Hepatocyte (in vitro differentiated cells): ENCODE data around the gene CAMK2G. TPM values are rescaled to one million over a fixed set of nuclear protein-coding genes. Genes with fewer than 3 reads are reported as not detected.
"Not testable (repeated sequence)": the region's sequence is repeated elsewhere in the genome, so short reads cannot be mapped to it uniquely, and the experiment has no call there.

Experiments
- DNase-seq: peaks from one replicate; pipeline ENCODE4 v3.0.0-alpha.2; 2016; ENCODE audit warnings: low spot score
- H2AFZ ChIP-seq: fragments of 200-600 bp; sonication (generic); 2 replicates; pipeline ENCODE4 v1.6.0; 2016; ENCODE audit warnings: antibody characterized with exemption, mild to moderate bottlenecking
- H3K27ac ChIP-seq: fragments of 200-600 bp; sonication (generic); 2 replicates; pipeline ENCODE4 v1.5.1; 2016; ENCODE audit warnings: mild to moderate bottlenecking
- H3K27me3 ChIP-seq: fragments of 200-600 bp; sonication (generic); 2 replicates; pipeline ENCODE4 v1.6.1; 2016
- H3K36me3 ChIP-seq: fragments of 200-600 bp; sonication (generic); replicated peaks from 2 replicates; pipeline ENCODE4 v1.5.1; 2016; ENCODE audit warnings: low read depth; ENCODE audit not compliant: insufficient read depth
- H3K4me1 ChIP-seq: fragments of 200-600 bp; sonication (generic); 2 replicates; pipeline ENCODE4 v1.5.1; 2016; ENCODE audit warnings: mild to moderate bottlenecking, moderate library complexity; ENCODE audit not compliant: insufficient read depth
- H3K4me2 ChIP-seq: fragments of 200-600 bp; sonication (generic); 2 replicates; pipeline ENCODE4 v1.6.0; 2016
- H3K4me3 ChIP-seq: fragments of 200-600 bp; sonication (generic); 2 replicates; pipeline ENCODE4 v1.5.1; 2016; ENCODE audit warnings: mild to moderate bottlenecking
- H3K79me2 ChIP-seq: fragments of 200-600 bp; sonication (generic); 2 replicates; pipeline ENCODE4 v1.6.0; 2017; ENCODE audit warnings: mild to moderate bottlenecking
- H3K9me2 ChIP-seq: fragments of 200-600 bp; sonication (generic); replicated peaks from 2 replicates; pipeline ENCODE4 v1.6.0; 2017; ENCODE audit warnings: mild to moderate bottlenecking; ENCODE audit not compliant: insufficient read depth
- H3K9me3 ChIP-seq: fragments of 200-600 bp; sonication (generic); 2 replicates; pipeline ENCODE4 v1.5.1; 2016; ENCODE audit warnings: low read depth, mild to moderate bottlenecking
- H4K20me1 ChIP-seq: fragments of 200-600 bp; sonication (generic); 2 replicates; pipeline ENCODE4 v1.6.0; 2016; ENCODE audit warnings: mild to moderate bottlenecking; ENCODE audit not compliant: insufficient read depth, poor library complexity, severe bottlenecking
- CTCF ChIP-seq: fragments of 200-600 bp; sonication (generic); IDR thresholded peaks from 2 replicates; pipeline ENCODE4 v1.5.1; 2016; ENCODE audit warnings: antibody characterized with exemption, mild to moderate bottlenecking; ENCODE audit not compliant: poor library complexity
- EZH2 ChIP-seq: fragments of 200-600 bp; sonication (generic); IDR thresholded peaks from 2 replicates; pipeline ENCODE4 v1.6.1; 2016; ENCODE audit warnings: antibody characterized with exemption, mild to moderate bottlenecking, borderline replicate concordance
- EZH2phosphoT487 ChIP-seq: fragments of 200-600 bp; sonication (generic); IDR thresholded peaks from one replicate; pipeline ENCODE4 v1.6.1; 2018; ENCODE audit warnings: antibody characterized with exemption, mild to moderate bottlenecking, low read depth, moderate library complexity; ENCODE audit not compliant: unreplicated experiment, severe bottlenecking
- WGBS: methylation state at CpG from one replicate; pipeline ENCODE4 v1.1.6; 2016; ENCODE audit warnings: low lambda C conversion rate; ENCODE audit errors: missing lambda C conversion rate; 5-methylcytosine and 5-hydroxymethylcytosine counted together
- polyA plus RNA-seq: library from polyadenylated mRNA; unstranded; fragments of >200 nt; fragmentation: Nextera tagmentation; extraction: Ambion mirVana; gene quantifications from 2 replicates; pipeline ENCODE4 v1.2.1, GENCODE V29; 2016
- total RNA-seq: library from RNA; depleted of rRNA; stranded (reverse); fragments of >200 nt; gene quantifications from 2 replicates; pipeline ENCODE4 v1.2.3, GENCODE V29; 2014

CAMK2G gene
- total and polyA plus RNA-seq, 2 experiments from 2014 or later: 5.2 to 25.0 TPM

GRCh38 chr10:73892310-73893030 is 18.1 kb upstream of the CAMK2G start:
- no peak for TF ChIP-seq EZH2phosphoT487
- TF ChIP-seq CTCF: no peak
- TF ChIP-seq EZH2: no peak
- 61% methylated on average over 10 of the region's 10 CpGs for WGBS
- no peak for DNase-seq
- Histone ChIP-seq H3K9me2 (no peaks in the 10 kb centered on the region), H3K4me3 (no peak overlapping the region), H3K4me1 (peaks cover 16% of the 10 kb centered on the region), H3K79me2 (no peaks in the 10 kb centered on the region), H2AFZ (no peak overlapping the region), H3K27me3 (no peaks in the 10 kb centered on the region), H3K9me3 (no peaks in the 10 kb centered on the region), H3K4me2 (no peak overlapping the region), H3K36me3 (no peaks in the 10 kb centered on the region), H4K20me1 (no peaks in the 10 kb centered on the region), H3K27ac (no peak overlapping the region)

DNA sequence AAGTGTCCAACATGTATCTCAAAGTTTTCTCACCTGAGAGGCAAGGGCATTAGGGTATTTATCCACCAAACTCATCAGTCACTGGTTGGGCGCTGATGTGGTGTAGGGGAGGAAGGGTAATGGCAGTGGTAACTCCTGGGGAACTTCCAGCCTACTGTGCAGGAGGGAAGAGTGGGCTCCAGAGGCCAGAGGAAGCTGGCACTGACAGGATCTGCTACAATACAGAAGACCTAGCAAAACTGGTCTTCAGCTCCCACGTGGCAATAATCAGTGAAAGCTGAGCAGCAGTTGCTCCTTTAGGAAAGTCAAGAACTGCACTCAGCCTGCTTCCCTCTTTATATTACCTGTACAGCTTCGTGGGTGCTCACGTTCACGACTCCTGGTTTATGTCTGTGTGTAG is 17.2 kb upstream of the CAMK2G start:
- Histone ChIP-seq H3K27ac (no peak overlapping the region), H4K20me1 (no peaks in the 10 kb centered on the region)
- WGBS: 69% methylated on average over 5 of the region's 5 CpGs

DNA sequence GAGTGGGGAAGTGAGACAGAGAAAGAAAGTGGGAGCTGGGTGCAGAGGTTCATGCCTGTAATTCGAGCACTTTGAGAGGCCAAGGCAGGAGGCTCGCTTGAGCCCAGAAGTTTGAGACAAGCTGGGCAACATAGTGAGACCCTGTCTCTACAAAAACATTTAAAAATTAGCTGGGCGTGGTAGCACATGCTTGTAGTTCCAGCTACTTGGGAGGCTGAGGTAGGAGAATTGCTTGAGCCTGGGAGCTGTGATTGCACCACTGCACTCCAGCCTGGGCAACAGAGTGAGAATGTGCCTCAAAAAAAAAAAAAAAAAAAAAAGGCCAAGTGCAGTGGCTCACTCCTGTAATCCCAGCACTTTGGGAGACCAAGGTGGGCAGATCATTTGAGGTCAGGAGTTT is 16.5 kb upstream of the CAMK2G start:
- not testable (repeated sequence) for H3K9me2 ChIP-seq, H3K36me3 ChIP-seq, H3K4me2 ChIP-seq, H3K27me3 ChIP-seq, H3K9me3 ChIP-seq, H3K27ac ChIP-seq, H3K4me3 ChIP-seq, H4K20me1 ChIP-seq, DNase-seq, H2AFZ ChIP-seq, H3K79me2 ChIP-seq
- H3K4me1 ChIP-seq: peaks cover 30% of the 10 kb centered on the region
- 68% methylated on average over 3 of the region's 3 CpGs for WGBS

More for the DNA sequence above, 17.2 kb upstream of the CAMK2G start:
- Histone ChIP-seq H2AFZ (no peak overlapping the region), H3K27me3 (no peaks in the 10 kb centered on the region), H3K36me3 (no peaks in the 10 kb centered on the region), H3K4me3 (no peak overlapping the region), H3K9me2 (no peaks in the 10 kb centered on the region), H3K9me3 (no peaks in the 10 kb centered on the region), H3K4me2 (no peak overlapping the region), H3K4me1 (peaks cover 25% of the 10 kb centered on the region), H3K79me2 (no peaks in the 10 kb centered on the region)
- no peak for DNase-seq
- TF ChIP-seq CTCF (no peak), EZH2phosphoT487 (no peak), EZH2 (no peak)

DNA sequence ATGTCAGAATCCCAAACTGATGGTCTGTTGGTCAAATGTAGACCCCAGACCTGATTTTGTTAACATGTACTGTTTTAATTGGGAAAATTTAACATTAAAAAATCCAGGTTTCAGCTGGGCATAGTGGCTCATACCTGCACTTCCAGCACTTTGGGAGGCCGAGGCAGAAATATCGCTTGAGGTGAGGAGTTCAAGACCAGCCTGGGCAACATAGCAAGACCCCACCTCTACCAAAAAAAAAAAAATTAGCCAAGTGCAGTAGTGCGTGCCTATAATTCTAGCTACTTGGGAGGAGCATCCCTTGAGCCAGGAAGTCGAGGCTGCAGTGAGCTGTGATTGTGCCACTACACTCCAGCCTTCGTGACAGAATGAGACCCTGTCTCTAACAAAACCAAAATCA is 15.9 kb upstream of the CAMK2G start:
- no peaks in the 10 kb centered on the region for H3K9me2 ChIP-seq
- no peaks in the 10 kb centered on the region for H3K27me3 ChIP-seq
- DNase-seq: no peak
- H3K9me3 ChIP-seq: no peaks in the 10 kb centered on the region
- no peak overlapping the region for H3K4me3 ChIP-seq
- H3K79me2 ChIP-seq: no peaks in the 10 kb centered on the region
- WGBS: 95% methylated on average over 5 of the region's 5 CpGs
- no peak overlapping the region for H2AFZ ChIP-seq
- no peak overlapping the region for H3K27ac ChIP-seq
- no peak overlapping the region for H3K4me2 ChIP-seq
- no peaks in the 10 kb centered on the region for H4K20me1 ChIP-seq
- H3K4me1 ChIP-seq: peaks cover 30% of the 10 kb centered on the region
- no peaks in the 10 kb centered on the region for H3K36me3 ChIP-seq
- TF ChIP-seq EZH2 (no peak), CTCF (no peak), EZH2phosphoT487 (no peak)

GRCh38 chr10:73889416-73889815 is 15.1 kb upstream of the CAMK2G start:
- H3K9me3 ChIP-seq, H3K4me2 ChIP-seq, H2AFZ ChIP-seq, H3K4me3 ChIP-seq, H3K27me3 ChIP-seq, H3K27ac ChIP-seq, H3K36me3 ChIP-seq, H3K9me2 ChIP-seq, H4K20me1 ChIP-seq, H3K79me2 ChIP-seq, DNase-seq: not testable (repeated sequence)
- H3K4me1 ChIP-seq: peaks cover 30% of the 10 kb centered on the region
- 81% methylated on average over 3 of the region's 3 CpGs for WGBS
